ENCODE measurements around the gene SPTAN1.

The SPTAN1 gene

DNA sequence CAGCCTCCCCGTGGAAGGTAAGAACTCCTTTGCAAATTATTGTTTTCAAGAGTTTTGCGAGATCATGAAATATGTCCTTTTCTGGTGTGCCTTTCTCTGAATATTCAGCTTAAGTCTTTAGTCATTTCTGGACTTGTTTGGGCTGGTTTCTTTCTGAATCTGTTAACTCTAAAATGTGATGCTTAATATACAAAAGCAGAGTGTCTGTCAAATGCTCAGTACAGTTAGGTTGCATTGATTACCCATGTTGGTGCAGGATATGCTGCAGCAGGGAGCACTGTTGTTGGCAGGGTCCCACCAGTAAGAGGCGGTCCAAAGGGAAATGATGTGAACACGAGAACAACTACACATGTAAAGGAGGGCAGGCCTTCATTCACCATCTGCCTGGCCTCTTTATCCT, 47.7 kb downstream of the SPTAN1 start:
- DNase-seq (ENCODE audit: low spot score): no peak

DNA sequence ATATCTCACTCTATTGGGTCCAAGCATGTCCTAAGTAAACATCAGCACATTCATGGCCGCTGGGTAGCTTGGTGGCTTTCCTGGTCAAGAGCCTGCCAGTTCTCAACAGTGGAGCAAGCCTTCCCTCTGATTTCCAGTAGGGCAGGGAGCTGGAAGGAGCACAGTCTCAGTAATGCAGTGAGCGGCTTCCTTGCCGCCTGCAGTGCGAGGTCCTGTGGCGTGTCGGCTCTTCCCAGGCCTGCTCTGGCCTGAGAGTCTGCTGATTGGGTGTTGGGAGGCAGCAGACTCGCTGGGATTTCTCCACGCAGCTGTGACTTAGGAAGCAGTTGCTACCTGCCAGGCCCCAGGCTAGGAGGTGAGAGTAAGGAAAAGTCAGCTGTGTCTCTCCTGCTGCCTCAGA, 51.3 kb downstream of the SPTAN1 start:
- DNase-seq (ENCODE audit: low spot score): no peak

DNA sequence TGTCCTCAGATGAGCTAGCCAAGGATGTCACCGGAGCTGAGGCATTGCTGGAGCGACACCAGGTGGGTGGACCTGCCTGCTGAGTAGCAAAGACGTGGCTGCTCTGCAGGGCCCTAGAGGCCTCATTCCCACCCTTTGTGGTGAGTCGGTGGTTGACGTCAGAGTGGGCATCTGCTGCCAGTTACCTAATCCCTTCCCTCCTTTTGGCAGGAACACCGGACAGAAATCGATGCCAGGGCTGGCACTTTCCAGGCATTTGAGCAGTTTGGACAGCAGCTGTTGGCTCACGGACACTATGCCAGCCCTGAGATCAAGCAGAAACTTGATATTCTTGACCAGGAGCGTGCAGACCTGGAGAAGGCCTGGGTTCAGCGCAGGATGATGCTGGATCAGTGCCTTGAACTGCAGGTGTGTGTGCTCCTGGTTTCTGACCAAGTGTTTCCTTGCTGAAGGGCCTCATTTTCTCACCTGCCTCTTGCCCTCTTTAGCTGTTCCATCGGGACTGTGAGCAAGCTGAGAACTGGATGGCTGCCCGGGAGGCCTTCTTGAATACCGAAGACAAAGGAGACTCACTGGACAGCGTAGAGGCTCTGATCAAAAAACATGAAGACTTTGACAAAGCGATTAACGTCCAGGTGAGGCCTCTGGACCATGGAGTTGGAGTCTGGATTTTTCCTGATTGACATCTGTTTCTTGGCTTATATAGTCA, 55.4 kb downstream of the SPTAN1 start:
- no peak for DNase-seq (ENCODE audit: low spot score)

DNA sequence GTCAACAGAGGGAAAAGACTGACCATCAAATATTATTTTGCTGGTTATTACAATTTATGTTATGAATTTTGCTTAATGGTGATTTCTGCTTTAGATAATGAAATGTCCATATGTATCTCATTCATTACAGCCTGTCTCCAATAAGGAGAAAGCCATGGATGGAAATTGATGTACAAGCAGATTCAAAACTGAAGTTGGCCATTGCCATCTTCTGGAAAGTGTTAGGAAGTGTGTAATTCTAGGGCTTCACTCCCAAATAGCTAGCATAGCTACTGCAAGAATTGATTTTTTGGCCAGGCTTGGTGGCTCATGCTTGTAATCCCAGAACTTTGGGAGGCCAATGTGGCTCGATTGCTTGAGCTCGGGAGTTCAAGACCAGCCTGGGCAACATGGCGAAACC, 58.5 kb downstream of the SPTAN1 start:
- DNase-seq (ENCODE audit: low spot score): no peak

DNA sequence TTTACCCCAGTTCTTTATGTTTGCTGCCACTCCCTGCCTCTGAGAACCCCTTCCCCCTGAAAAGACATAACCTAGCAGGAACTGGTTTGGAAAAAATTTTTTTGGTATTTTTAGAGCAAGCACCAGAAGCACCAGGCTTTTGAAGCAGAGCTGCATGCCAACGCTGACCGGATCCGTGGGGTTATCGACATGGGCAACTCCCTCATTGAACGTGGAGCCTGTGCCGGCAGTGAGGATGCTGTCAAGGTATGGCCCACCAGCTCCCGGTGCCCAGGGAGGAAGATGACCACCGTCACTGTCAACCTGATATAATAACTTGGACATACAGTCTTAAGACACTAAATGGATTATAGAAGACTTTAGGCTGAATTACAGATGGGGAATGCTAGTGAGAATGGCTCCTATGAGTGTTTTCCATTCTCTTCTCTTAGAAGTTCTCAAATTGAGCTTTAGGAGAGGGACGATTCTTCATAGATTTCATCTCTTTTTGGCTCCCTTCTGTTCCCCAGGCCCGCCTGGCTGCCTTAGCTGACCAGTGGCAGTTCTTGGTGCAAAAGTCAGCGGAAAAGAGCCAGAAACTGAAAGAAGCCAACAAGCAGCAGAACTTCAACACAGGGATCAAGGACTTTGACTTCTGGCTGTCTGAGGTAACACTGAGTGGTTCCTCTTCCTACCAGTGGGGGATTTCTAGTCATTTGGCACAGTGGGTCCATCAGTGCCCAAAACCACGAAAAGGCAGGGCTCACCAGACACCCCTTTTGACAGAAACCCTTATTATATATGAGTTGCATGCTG, 59.4 kb downstream of the SPTAN1 start:
- DNase-seq (ENCODE audit: low spot score): no peak

DNA sequence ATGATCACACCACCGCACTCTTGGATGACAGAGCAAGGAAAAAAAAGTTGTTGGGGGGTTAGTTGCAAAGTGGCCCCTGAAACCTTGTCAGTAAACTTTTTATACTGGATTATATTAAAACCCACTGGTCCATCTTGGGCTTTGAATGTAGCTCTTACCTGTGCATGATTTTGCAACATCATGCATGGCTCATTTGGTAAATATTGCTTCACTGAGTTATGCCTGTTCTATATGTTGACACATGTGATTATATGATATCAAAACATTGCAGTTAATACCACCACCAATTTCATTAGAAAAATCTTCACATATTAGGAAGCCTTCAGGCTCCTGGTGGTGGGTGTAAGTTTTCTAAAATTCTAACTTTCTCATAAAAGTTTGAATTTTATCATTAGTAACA, 62.3 kb downstream of the SPTAN1 start:
- DNase-seq (ENCODE audit: low spot score): no peak

DNA sequence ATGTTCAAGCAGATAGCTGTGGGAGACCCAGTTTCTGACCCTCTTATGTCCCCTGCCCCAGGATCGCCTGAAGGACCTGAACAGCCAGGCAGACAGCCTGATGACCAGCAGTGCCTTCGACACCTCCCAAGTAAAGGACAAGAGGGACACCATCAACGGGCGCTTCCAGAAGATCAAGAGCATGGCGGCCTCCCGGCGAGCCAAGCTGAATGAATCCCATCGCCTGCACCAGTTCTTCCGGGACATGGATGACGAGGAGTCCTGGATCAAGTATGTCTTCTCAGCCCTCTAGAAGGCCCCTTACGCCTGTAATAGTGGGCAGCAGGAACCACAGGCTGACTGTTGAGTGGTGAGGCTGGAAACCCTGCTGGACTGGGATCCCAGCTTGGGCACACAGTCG, 63.2 kb downstream of the SPTAN1 start:
- no peak for DNase-seq (ENCODE audit: low spot score)

DNA sequence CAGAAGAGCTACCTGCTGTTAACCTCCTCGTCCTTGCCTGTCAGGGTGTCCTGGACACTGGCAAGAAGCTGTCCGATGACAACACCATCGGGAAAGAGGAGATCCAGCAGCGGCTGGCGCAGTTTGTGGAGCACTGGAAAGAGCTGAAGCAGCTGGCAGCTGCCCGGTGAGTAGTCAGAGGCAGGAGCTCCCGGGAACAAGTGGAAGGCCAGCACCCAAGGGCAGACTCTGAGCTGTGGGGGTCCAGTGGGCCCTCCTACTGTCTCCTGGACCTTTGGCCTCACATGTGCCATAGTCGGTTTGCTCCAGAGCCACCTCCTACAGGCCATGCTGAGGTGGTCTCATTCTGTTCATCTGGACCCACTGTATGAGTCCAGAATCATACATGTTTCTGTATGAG, 65.6 kb downstream of the SPTAN1 start:
- DNase-seq (ENCODE audit: low spot score): no peak

DNA sequence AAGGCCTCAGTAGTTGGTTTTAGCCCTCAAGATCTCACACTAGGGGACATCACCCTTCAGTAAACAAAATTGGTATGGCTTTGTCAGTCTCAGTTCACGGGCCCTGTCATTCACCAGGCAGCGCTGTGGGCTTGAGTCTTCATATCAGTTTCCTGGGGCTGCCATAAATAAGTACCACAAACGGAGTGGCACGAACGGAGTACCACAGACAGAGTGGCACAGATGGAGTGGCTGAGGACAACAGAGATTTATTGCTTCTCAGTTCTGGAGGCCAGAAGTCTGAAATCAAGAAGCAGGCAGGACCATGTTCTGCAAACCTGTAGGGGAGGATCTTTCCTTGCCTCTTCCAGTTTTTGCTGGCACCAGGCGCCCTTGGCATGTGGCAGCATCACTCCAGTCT, 66.7 kb downstream of the SPTAN1 start:
- no peak for DNase-seq (ENCODE audit: low spot score)

DNA sequence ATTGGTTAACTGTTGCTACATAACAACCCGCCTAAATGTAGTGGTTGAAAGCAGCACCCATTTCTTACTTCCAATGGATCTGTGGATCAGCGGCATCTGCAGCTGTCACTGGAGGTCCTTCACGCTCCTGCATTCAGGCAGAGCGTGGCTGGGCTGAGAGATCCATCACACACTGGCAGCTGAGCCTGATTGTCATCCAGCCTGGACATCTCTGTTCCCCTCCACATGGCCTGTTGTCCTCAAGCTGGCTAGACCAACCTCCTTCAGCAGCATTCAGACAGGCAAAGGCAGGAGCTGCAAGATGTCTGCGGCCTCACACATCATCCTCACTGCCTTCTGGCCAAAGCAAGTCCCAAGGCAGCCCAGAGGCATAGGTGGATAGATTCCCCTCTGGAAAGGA, 67.4 kb downstream of the SPTAN1 start:
- no peak for DNase-seq (ENCODE audit: low spot score)

DNA sequence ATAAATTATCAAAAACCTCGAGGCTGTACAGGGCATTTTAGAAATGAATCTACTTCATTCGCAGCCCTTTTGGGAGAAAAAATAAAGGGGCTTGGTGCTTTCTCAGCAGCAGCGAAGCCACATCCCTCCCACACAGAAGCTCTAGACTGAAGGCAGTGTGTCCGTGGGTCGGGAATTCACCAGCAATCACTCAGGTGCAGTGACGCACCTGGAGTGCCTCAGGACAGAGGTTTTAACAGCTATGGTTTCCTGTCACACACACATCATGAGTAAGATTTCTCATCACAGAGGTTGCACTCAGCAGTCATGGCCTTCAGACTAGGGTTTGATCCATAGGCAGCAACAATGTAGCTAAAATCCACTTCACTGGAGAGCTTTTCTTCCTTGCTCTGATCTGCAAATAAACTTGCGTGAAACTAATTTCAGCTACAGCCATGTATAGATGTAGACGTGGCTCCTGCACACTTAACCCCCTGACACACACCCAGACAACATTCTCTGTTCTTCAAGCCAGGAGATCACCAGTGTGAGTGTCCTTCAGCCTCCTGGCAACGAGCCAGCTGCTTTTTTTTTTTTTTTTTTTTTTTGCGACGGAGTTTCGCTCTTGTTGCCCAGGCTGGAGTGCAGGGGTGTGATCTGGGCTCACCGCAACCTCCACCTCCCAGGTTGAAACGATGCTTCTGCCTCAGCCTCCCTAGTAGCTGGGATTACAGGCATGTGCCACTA, 69.5 kb downstream of the SPTAN1 start:
- DNase-seq (ENCODE audit: low spot score): no peak

DNA sequence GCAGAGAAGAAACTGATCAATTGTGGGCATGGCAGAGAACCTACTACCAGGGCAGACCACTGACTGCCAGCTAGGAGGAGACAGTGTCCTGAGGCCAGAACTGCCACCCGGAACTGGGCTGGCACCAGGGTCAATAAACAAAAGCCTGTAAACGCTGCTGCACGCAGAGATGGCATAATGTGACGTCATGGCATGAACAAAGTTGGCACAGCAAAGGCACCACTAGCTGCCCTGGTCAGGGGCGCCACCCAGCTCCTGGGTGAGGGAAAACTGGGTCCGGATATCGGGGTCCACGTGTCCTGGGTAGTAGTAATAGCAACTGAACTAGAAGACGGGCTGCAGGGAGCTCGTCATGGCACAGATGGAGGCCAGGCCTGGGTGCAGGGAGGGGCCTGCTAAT, 72.2 kb downstream of the SPTAN1 start:
- DNase-seq (ENCODE audit: low spot score): no peak

DNA sequence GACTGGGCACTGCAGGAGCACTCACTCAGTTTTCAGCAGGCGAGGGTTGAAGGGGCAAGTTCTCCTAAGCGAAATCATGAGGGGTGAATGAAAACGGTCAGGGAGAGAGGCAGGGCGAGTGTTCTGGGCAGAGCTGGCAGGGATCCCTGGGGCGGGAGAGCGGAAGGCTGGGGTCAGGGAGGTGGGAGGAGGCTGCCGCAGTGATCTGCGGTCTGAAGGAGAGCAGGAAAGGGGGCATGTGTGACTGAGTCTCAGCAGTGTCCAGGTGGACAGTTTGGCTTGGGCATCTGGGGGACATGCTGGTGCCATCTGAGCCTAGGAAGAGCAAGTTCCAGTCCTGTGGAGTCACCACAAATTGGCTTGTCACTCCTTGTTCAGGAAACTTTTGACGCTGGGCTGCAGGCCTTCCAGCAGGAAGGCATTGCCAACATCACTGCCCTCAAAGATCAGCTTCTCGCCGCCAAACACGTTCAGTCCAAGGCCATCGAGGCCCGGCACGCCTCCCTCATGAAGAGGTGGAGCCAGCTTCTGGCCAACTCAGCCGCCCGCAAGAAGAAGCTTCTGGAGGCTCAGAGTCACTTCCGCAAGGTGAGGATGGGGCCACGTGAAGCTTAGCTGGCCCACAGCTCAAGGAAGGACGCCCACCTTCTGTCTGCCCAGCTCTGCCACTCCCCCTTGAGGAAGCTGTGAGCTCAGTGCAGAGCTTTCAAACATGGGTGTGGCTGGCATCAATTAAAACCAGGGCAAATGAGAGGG, 73.2 kb downstream of the SPTAN1 start:
- DNase-seq (ENCODE audit: low spot score): no peak

DNA sequence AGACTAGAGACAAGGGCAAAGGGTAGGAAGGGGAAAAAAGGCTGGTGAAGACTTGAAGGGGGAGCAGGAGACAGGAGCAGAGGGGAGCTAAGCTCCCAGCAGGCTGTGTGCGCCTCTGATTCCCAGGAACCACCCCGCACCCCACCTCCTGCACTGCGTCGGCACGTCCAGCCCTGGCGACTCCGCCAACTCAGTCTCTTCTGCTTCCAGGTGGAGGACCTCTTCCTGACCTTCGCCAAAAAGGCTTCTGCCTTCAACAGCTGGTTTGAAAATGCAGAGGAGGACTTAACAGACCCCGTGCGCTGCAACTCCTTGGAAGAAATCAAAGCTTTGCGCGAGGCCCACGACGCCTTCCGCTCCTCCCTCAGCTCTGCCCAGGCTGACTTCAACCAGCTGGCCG, 73.8 kb downstream of the SPTAN1 start:
- no peak for DNase-seq (ENCODE audit: low spot score)

DNA sequence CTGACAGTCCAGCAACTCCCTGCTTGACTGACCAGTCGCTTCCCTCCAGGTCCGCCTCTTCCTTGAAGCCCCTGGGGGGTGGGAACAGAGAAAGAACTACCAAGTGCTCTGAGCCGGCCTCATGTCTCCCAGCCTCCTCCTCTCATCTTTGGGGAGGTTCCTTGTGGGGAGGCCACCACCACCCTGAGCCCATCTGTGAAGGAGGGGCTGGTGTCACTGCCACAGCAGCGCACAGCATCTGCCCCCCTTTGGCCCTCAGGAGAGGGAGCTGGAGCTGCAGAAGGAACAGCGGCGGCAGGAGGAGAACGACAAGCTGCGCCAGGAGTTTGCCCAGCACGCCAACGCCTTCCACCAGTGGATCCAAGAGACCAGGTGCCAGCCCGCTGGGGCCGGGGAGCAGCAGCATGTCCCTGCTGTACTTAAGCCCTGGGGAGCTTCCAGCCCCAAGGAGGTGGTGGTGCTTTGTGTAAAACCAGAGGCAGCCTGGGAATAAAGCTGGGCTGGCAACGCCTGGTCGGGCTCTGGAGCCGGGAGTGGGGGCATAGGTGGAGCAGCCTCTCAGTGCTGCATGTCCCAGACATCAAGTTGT, 74.8 kb downstream of the SPTAN1 start:
- no peak for DNase-seq (ENCODE audit: low spot score)

DNA sequence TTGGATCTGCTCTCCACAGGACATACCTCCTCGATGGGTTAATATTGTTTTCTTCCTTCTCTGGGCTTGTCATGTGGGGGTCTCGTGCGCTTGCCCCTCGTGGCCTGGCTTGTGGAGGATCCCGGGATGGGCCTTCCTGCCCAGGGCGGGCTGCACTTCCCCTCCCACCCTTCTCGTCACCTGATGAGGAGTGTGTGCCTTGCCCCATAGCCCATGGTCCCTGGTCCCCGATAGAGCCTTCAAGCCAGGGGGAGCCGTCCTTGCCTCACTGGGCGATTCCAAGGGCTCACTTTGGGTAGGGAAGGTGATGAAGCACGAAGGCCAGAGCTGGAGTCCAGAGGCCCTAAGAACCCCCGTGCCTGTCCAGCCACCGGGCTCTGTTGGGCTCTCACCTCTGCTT, 75.5 kb downstream of the SPTAN1 start:
- no peak for DNase-seq (ENCODE audit: low spot score)

DNA sequence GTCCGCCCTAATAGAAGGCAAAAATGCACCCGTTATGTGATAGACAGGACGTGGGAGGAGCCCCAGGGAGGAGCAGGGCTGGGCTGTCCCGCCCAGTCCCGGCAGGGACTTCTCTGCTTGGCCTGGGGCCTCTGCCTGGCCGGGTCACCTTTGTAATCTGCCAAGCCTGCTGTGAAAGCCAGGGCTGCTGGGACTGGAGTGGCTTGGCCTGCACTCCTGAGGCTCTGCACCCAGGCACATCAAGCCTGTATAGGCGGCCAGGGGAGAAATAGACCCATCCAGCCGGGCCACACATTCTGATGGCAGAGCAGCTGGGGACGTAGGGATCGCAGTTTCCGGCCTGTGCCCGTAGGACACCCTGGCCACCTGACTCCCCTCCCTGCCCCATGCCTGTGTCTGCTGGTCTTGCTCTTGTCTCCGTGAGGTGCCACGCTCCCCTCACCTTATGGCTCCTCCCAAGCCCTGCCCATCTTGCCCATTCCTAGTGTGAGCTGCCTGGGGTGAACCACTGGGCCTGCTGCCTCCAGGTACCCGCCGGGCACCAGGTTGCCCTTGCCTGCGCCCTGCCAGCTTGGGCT, 76.2 kb downstream of the SPTAN1 start:
- no peak for DNase-seq (ENCODE audit: low spot score)

DNA sequence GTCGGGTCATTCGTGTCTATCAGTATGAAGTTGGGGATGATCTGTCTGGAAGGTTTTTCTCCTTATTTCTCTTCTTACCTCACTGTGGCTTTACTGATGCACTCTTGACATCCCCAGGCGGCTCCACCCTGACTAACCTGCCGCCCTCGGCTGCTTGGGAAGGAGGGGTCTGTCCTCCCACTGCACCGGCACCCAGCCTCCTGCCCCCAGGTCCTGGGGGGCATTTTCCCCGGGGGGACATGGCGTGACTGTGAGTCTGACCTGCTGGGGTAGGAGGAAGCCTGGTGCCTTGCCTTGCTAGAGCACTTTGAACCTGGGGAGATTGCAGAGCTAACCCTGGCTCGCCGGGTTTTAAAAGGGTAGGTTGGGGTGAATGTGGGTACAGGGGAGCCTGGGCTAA, 76.7 kb downstream of the SPTAN1 start:
- DNase-seq (ENCODE audit: low spot score): no peak

DNA sequence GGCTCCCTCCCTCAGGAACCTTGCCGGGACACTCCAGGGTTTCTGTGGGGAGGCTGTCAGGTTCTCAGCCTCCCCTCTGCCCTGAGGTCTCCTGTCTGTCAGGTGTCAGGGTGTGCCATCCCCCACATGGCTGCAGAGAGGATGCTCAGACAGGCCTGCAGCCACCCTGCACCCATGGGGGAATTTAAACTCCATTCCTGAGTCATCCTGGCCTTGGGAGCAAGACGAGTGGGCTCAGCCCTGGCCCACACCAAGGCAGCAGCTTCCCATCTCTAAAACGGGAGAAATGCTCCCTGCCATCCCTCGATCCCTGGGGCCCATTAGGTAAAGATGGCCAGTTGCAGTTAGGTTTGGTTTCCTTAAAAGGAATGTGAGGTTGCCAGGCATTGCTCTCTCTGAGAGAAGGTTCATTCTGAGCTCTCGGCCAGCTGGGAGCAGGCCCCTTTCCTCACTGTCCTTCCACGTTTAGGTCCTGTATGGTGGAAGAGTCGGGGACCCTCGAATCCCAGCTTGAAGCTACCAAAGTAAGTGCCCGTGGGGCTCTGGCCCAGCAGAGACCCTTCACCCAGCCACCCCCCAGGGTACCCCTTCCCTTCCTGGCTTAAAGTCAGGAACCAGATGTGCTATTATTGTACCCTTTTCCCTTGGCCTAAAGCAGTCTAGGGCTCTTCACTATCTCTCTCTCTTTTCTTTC, 77.6 kb downstream of the SPTAN1 start:
- DNase-seq (ENCODE audit: low spot score): no peak

DNA sequence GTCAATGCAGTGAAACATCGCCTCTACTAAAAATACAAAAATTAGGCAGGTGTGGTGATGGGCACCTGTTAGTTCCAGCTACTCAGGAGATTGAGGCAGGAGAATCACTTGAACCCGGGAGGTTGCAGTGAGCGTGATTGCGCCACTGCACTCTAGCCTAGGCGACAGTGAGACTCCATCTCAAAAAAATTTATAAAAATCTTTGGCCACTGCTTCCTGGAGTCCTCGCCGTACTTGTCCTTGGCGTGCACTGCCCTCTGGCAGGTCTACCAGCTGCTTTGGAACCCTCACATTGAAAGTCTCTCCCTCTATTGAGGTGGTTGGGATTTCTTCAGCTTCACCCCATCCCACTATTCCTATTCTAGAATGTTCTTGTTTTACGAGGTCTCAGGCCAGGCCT, 79.2 kb downstream of the SPTAN1 start:
- no peak for DNase-seq (ENCODE audit: low spot score)

DNA sequence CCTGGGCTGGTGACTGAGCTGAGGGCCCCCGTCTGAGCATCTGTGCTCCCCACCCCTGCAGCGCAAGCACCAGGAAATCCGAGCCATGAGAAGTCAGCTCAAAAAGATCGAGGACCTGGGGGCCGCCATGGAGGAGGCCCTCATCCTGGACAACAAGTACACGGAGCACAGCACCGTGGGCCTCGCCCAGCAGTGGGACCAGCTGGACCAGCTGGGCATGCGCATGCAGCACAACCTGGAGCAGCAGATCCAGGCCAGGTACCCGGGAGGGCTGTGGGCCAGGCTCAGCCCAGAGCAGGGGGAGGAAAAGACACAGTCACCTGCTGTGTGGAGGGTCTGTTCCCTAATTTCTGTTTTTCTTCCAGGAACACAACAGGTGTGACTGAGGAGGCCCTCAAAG, 79.7 kb downstream of the SPTAN1 start:
- DNase-seq (ENCODE audit: low spot score): no peak
